ENCODE data around the gene PYCARD. TPM values are rescaled to one million over a fixed set of nuclear protein-coding genes. Genes with fewer than 3 reads are reported as not detected.

Gene PYCARD
- total and polyA plus RNA-seq, 2 experiments from 2014 or later = 53.1 to 54.0 TPM

- TF ChIP-seq ZNF462 (CRISPR knock-in tag; IDR thresholded peaks at IDR 0.05) (no peak), CTCF (conservative IDR thresholded peaks at IDR 0.05; ENCODE audit: low read depth in 2 of 2) (peak in 1 of 2 experiments; percentile 3; a peak in 1 of 4 replicates), EZH2 (IDR thresholded peaks at IDR 0.05; ENCODE audit: low read depth, unreplicated experiment) (no peak), POLR2AphosphoS5 (IDR thresholded peaks at IDR 0.05; ENCODE audit: low read depth) (0 out of 2 replicates have a peak, but pooled peaks have one; percentile 33), JUNB (IDR thresholded peaks at IDR 0.05; ENCODE audit: unreplicated experiment) (no peak), NANOG (IDR thresholded peaks at IDR 0.05; ENCODE audit: borderline replicate concordance) (no peak), ZNF331 (CRISPR knock-in tag; IDR thresholded peaks at IDR 0.05; ENCODE audit: low read depth) (no peak)
Measured at GRCh38 chr16:31201582-31202413, 762 bp downstream of the PYCARD start (continued).

All from GM23338 (cell line).